GM19351 (cell line): Measurements from ENCODE around the gene TMEM163.
A peak's percentile ranks its signal among the peaks of the same experiment; 100 is the strongest.

ENCODE experiments used
- ATAC-seq: cut with Tn5 transposase; IDR thresholded peaks from one replicate; pipeline ENCODE4 v1.9.1; 2021; ENCODE audit warnings: mild to moderate bottlenecking, moderate library complexity; ENCODE audit not compliant: unreplicated experiment

Gene TMEM163

GRCh38 chr2:134694411-134694810 is 24.4 kb downstream of the TMEM163 start:
- no peak for ATAC-seq

GRCh38 chr2:134693359-134694330 is 25.2 kb downstream of the TMEM163 start:
- no peak for ATAC-seq

GRCh38 chr2:134692499-134692898 is 26.3 kb downstream of the TMEM163 start:
- ATAC-seq: peak; percentile 72

GRCh38 chr2:134690629-134691215 is 28.1 kb downstream of the TMEM163 start:
- no peak for ATAC-seq

- no peak for ATAC-seq
Observed at GRCh38 chr2:134689315-134689714, 29.5 kb downstream of the TMEM163 start.

- no peak for ATAC-seq
Observed at GRCh38 chr2:134685967-134686366, 32.8 kb downstream of the TMEM163 start.

- ATAC-seq: peak; percentile 78
Observed at GRCh38 chr2:134683561-134684112, 35.2 kb downstream of the TMEM163 start.

GRCh38 chr2:134682726-134683125 is 36.1 kb downstream of the TMEM163 start:
- ATAC-seq: no peak

- ATAC-seq: no peak
Observed at GRCh38 chr2:134681201-134681600, 37.6 kb downstream of the TMEM163 start.

- no peak for ATAC-seq
Observed at GRCh38 chr2:134679745-134680144, 39.1 kb downstream of the TMEM163 start.

GRCh38 chr2:134679294-134679693 is 39.5 kb downstream of the TMEM163 start:
- ATAC-seq: no peak

- ATAC-seq: no peak
Observed at GRCh38 chr2:134677856-134678756, 40.7 kb downstream of the TMEM163 start.

- ATAC-seq: no peak
Observed at GRCh38 chr2:134676960-134677359, 41.8 kb downstream of the TMEM163 start.

- no peak for ATAC-seq
Observed at GRCh38 chr2:134675314-134675713, 43.5 kb downstream of the TMEM163 start.

- no peak for ATAC-seq
Observed at GRCh38 chr2:134674687-134675086, 44.1 kb downstream of the TMEM163 start.

GRCh38 chr2:134671513-134671912 is 47.3 kb downstream of the TMEM163 start:
- no peak for ATAC-seq

- ATAC-seq: no peak
Observed at GRCh38 chr2:134670955-134671354, 47.8 kb downstream of the TMEM163 start.

GRCh38 chr2:134669731-134670669 is 48.8 kb downstream of the TMEM163 start:
- ATAC-seq: no peak

- no peak for ATAC-seq
Observed at GRCh38 chr2:134668821-134669220, 50.0 kb downstream of the TMEM163 start.

GRCh38 chr2:134667541-134667940 is 51.3 kb downstream of the TMEM163 start:
- ATAC-seq: no peak
